ENCODE data around the gene FSTL5.

- TF ChIP-seq HNRNPK (IDR thresholded peaks at IDR 0.05; ENCODE audit: low read depth, low read length, poor library complexity, severe bottlenecking) (no peak), PTRF (tag; IDR thresholded peaks at IDR 0.05) (no peak), FOXK2 (conservative IDR thresholded peaks at IDR 0.05 in 1 of 2, IDR thresholded peaks at IDR 0.05 in 1 of 2; ENCODE audit: low read depth in 2 of 2) (no peak), SLC30A9 (CRISPR knock-in tag; IDR thresholded peaks at IDR 0.05) (no peak), GABPA (tag; conservative IDR thresholded peaks at IDR 0.05; ENCODE audit: low read depth) (no peak)
Observed at GRCh38 chr4:161583549-161583948, 580.3 kb downstream of the FSTL5 start.
